ENCODE measurements around the gene SHOC2.

Gene SHOC2

GRCh38 chr10:110947061-110947595, 27.7 kb downstream of the SHOC2 start:
- peak; percentile 39 for DNase-seq

- no peak for DNase-seq
Observed at GRCh38 chr10:110951381-110951780, 32.0 kb downstream of the SHOC2 start.

DNA sequence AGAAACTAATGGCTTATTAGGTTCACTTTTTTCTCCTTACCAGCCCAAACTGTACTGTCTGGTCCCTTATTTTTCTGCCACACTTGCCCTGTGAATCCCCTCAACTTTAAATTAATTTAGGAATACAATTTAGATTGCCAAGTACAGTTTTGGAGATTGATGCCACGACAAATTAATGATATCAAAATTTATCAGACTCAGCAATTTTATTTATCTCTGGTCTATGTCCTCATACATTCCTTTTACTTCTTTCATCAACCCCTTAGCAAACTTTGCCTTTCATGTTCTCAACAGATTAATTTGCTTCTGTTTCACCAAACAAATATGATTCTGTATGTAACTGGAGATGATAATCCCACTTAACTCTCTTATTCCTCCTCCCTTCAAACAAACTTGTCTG, 38.2 kb downstream of the SHOC2 start:
- DNase-seq, result no peak

GRCh38 chr10:110959379-110960332, 40.3 kb downstream of the SHOC2 start:
- DNase-seq, result peak; percentile 15

GRCh38 chr10:110960333-110960712, 40.9 kb downstream of the SHOC2 start:
- DNase-seq, result no peak

- no peak for DNase-seq
Observed at GRCh38 chr10:110962443-110962842, 43.0 kb downstream of the SHOC2 start.

GRCh38 chr10:110963162-110963561, 43.8 kb downstream of the SHOC2 start:
- no peak for DNase-seq

DNA sequence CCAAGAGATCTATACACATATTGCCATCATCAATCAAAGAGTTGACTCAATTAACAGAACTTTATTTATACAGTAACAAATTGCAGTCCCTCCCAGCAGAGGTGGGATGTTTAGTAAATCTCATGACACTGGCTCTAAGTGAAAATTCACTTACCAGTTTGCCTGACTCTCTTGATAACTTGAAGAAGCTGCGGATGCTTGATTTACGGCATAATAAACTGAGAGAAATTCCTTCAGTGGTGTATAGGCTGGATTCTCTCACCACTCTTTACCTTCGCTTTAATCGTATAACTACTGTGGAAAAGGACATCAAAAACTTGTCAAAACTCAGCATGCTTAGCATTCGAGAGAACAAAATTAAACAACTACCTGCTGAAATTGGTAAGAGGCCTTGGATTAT, 45.3 kb downstream of the SHOC2 start:
- no peak for DNase-seq

DNA sequence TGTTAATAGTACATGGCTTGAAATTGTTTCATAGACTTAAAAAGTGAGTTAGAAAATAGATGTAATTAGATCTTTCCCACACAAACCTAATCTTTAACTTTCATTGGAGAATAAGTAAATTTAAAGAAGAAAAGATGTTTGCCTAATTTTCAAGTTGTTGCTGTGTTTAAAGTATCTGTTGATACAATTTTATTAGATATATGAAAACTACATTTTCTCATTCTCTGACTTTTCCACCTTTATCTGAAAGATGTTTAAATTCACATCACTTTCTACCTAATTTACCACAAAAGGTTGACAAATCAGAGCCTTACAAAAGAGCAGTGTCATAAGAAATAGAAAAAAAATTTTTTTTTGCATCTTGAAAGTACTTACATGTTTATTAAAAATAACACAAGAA, 45.8 kb downstream of the SHOC2 start:
- no peak for DNase-seq

DNA sequence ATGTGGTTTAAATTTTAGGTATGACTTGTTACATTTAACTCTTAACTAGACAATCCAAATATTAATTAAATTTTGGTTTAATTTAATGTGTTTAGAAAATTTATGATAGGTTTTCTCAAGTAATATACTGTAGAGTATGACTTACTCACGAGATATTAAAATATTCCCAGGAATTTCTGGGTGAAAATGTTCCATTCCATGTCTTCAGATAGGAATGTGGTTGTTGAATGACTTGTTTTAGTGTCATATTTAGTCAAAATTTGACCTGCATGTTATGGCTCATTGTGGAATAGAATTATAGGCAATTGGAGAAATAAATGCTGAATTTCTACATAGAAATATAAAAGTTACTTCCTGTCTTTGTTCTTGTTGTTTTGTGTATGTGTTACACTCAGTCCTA, 46.7 kb downstream of the SHOC2 start:
- DNase-seq, result peak; percentile 20

- DNase-seq, result no peak
Observed at GRCh38 chr10:110967009-110967630, 47.7 kb downstream of the SHOC2 start.

GRCh38 chr10:110967645-110968044, 48.2 kb downstream of the SHOC2 start:
- no peak for DNase-seq

GRCh38 chr10:110969183-110969582, 49.8 kb downstream of the SHOC2 start:
- DNase-seq, result no peak

- no peak for DNase-seq
Observed at GRCh38 chr10:110971638-110972037, 52.2 kb downstream of the SHOC2 start.

DNA sequence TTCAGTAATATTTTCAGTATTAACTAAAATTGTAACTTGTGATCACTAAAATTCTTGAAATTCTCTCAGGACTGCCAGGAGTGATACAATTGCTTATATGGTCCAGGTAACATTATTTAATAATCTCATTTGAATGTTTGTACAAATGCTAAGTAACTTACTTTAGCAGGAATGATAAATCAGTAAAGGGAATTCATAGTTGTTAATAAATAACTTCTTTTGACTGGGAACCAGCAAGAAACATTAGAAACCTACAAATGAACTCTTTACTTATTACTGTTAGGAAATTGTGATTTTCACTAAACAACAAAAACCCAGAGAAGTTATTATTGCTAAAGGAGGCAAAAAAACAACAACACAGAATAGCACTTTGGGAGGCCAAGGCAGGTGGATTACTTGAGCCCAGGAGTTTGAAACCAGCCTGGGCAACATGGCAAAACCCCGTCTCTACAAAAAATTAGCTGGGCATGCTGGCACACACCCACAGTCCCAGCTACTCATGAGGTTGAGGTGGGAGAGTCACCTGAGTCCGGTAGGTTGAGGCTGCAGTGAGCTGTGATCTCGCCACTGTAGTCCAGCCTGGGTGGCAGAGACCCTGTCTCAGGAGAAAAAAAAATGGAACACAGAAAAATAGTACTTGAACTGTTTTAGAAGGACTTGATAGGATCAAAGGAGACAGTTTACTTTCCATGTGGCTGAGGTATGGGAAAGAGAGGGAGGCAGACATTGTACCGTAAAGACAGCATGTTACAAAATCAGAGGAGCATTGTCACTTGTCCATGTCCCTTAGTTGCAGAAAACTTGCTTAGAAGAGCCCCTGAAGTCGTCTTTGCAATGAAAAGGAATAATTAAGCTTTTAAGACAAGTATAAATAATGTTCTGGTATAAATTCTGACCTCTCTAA, 53.1 kb downstream of the SHOC2 start:
- DNase-seq, result no peak

GRCh38 chr10:110973400-110973799, 54.0 kb downstream of the SHOC2 start:
- no peak for DNase-seq

DNA sequence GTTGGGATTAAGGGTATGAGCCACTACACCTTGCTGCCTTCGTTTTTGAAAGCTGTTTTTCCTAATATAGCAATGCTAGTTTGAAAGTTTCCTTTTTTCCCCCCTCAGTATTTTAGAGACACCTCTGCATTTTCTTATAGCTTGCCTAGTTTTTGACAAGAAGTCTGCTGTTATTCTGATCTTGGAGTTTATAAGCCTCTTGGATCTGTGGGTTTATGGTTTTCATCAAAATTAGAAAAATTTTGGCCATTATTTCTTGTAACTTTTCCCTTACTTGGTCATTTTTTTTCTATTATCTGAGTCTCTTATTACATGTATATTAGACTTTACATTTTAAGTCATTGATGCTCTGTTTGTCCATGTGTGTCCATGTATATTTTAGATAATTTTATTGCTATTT, 57.2 kb downstream of the SHOC2 start:
- no peak for DNase-seq

- DNase-seq, result peak; percentile 79
Observed at GRCh38 chr10:110977662-110978061, 58.3 kb downstream of the SHOC2 start.

DNA sequence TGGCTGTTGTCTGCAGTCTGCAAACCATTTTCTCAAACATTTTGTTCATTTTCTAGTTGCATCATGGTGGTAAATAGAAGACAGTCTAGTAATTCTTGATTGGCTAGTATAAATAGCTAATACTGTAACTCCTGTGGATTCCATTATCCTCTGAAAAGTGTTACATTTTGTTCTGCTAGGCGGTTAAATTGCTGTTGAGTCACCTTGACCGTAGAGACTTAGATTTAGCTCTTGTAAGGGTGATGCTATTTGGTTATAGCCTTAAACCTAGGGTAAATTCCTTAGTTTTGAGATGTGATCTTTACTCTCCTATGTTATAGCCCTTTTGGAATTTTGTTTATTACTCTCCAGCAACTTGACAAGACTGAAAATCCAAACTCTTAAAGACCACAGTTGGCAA, 58.8 kb downstream of the SHOC2 start:
- peak; percentile 64 for DNase-seq

- DNase-seq, result no peak
Observed at GRCh38 chr10:110979611-110980010, 60.2 kb downstream of the SHOC2 start.

DNA sequence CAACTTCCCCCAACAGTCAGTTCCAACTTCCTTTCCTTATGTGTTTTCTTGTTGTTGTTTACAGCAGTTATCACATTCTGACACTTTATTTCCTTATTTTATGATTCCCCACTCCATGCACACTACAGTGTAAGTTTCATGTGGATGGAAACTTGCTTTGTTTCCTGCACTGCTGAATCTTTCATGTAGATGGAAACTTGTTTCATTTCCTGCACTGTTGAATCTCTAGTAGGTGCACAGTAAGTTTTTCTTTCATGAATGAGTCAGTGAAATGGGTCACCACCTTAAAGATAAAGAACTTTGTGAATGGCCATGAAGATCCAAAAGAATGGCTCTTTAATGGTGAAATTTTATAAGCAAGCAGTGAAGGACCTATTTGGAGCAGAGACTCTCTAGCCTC, 61.4 kb downstream of the SHOC2 start:
- DNase-seq, result no peak

DNA sequence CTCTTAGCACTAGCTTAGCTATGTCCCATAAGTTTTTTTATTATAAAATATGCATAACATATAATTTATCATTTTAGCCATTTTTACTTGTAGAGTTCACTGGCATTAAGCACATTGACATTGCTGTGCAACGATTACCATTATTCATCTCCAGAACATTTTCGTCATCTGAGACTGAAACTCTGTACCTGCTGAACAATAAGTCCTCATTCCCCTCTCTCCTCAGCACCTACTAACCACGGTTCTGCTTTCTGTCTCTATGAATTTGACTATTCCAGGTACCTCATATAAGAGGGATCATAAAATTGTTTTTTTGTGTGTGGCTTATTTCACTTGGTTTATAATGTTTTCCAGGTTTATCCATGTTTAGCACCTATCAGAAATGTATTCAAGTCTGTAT, 64.1 kb downstream of the SHOC2 start:
- DNase-seq, result no peak

Measured in fibroblast of skin of right quadriceps (primary cell).